GM23338 (cell line): Measurements from ENCODE around the gene SUSD1. TPM values are rescaled to one million over a fixed set of nuclear protein-coding genes. Genes with fewer than 3 reads are reported as not detected.

Experiments used
- ATAC-seq: fragments of 200-7000 bp; cut with Tn5 transposase; 3 replicates; pipeline ENCODE4 v1.9.1; 2020
- DNase-seq: peaks from one replicate; pipeline ENCODE4 v3.0.0-alpha.2; 2015; ENCODE audit warnings: low spot score
- H2AFZ ChIP-seq: fragments of 200-600 bp; sonication (generic); 2 replicates; pipeline ENCODE4 v1.8.0; 2016; ENCODE audit warnings: antibody characterized with exemption, mild to moderate bottlenecking, moderate library complexity
- H3F3A ChIP-seq: fragments of 200-600 bp; sonication (generic); replicated peaks from 2 replicates; pipeline ENCODE4 v1.8.0; 2017; ENCODE audit warnings: antibody characterized with exemption, mixed run types, low read depth
- H3K27ac ChIP-seq: fragments of 200-600 bp; sonication (generic); 2 replicates; pipeline ENCODE4 v1.6.1; 2016; ENCODE audit warnings: low read depth
- H3K27me3 ChIP-seq: fragments of 200-600 bp; sonication (generic); 2 replicates; pipeline ENCODE4 v1.8.0; 2016; ENCODE audit warnings: mild to moderate bottlenecking, mixed run types, moderate library complexity; ENCODE audit not compliant: insufficient read depth
- H3K36me3 ChIP-seq: fragments of 200-600 bp; sonication (generic); 2 replicates; pipeline ENCODE4 v1.8.0; 2016; ENCODE audit warnings: mild to moderate bottlenecking; ENCODE audit not compliant: insufficient read depth
- H3K4me1 ChIP-seq: fragments of 200-600 bp; sonication (generic); 2 replicates; pipeline ENCODE4 v1.8.0; 2016; ENCODE audit warnings: mild to moderate bottlenecking, moderate library complexity; ENCODE audit not compliant: insufficient read depth
- H3K4me2 ChIP-seq: fragments of 200-600 bp; sonication (generic); 2 replicates; pipeline ENCODE4 v1.7.1; 2017; ENCODE audit warnings: mixed run types
- H3K4me3 ChIP-seq: fragments of 200-600 bp; sonication (generic); 2 replicates; pipeline ENCODE4 v1.6.1; 2016; ENCODE audit warnings: mixed run types
- H3K79me2 ChIP-seq: fragments of 200-600 bp; sonication (generic); replicated peaks from 2 replicates; pipeline ENCODE4 v1.8.0; 2017; ENCODE audit warnings: mild to moderate bottlenecking; ENCODE audit not compliant: insufficient read depth
- H3K9me2 ChIP-seq: fragments of 200-600 bp; sonication (generic); 2 replicates; pipeline ENCODE4 v1.8.0; 2017; ENCODE audit not compliant: insufficient read depth
- H4K20me1 ChIP-seq: fragments of 200-600 bp; sonication (generic); replicated peaks from 2 replicates; pipeline ENCODE4 v1.8.0; 2017; ENCODE audit warnings: mild to moderate bottlenecking; ENCODE audit not compliant: insufficient read depth
- H3K27ac Mint-ChIP-seq: 2 replicates; pipeline ENCODE4 v1.8.0; 2020; ENCODE audit warnings: inconsistent platforms, mild to moderate bottlenecking, moderate library complexity, mixed read lengths
- H3K27me3 Mint-ChIP-seq: 3 replicates; pipeline ENCODE4 v1.8.0; 2022; ENCODE audit warnings: low read depth, mild to moderate bottlenecking, moderate library complexity, mixed read lengths, inconsistent platforms; ENCODE audit not compliant: insufficient read depth, poor library complexity
- H3K36me3 Mint-ChIP-seq: 3 replicates; pipeline ENCODE4 v1.8.0; 2021; ENCODE audit warnings: low read depth, mild to moderate bottlenecking, inconsistent platforms, moderate library complexity, mixed read lengths
- H3K4me1 Mint-ChIP-seq: 3 replicates; pipeline ENCODE4 v1.8.0; 2020; ENCODE audit warnings: mild to moderate bottlenecking, inconsistent platforms, mixed read lengths
- H3K4me3 Mint-ChIP-seq: 3 replicates; pipeline ENCODE4 v1.8.0; 2021; ENCODE audit warnings: moderate library complexity, mild to moderate bottlenecking, inconsistent platforms, mixed read lengths
- H3K9me3 Mint-ChIP-seq: 3 replicates; pipeline ENCODE4 v1.8.0; 2020; ENCODE audit warnings: moderate library complexity, mild to moderate bottlenecking, inconsistent platforms, mixed read lengths
- CTCF ChIP-seq, 2 experiments: fragments of 200-600 bp in 1 of 2; sonication (generic) in 1 of 2; conservative IDR thresholded peaks; 2 replicates each; pipeline versions ENCODE4 v1.5.1 to v1.6.1; 2016 to 2017; ENCODE audit warnings: antibody characterized with exemption in 2 of 2, low read depth in 2 of 2, mild to moderate bottlenecking in 2 of 2, moderate library complexity in 1 of 2
- NANOG ChIP-seq: IDR thresholded peaks from 2 replicates; pipeline ENCODE4 v1.6.1; 2016; ENCODE audit warnings: antibody characterized with exemption, borderline replicate concordance
- STAT1 ChIP-seq: IDR thresholded peaks from one replicate; pipeline ENCODE4 v1.6.1; 2016; ENCODE audit warnings: antibody characterized with exemption; ENCODE audit not compliant: unreplicated experiment
- ZNF114 ChIP-seq: fragments of 250-450 bp; sonication (Bioruptor Pico); IDR thresholded peaks from 2 replicates; pipeline ENCODE4 v1.5.0; 2020; ENCODE audit warnings: mild to moderate bottlenecking, moderate library complexity
- ZNF331 ChIP-seq: fragments of 250-450 bp; sonication (Bioruptor Pico); IDR thresholded peaks from 2 replicates; pipeline ENCODE4 v1.5.0; 2020; ENCODE audit warnings: low read depth, mild to moderate bottlenecking, moderate library complexity
- ZNF462 ChIP-seq: fragments of 250-450 bp; sonication (Bioruptor Pico); IDR thresholded peaks from 2 replicates; pipeline ENCODE4 v1.5.0; 2020; ENCODE audit warnings: mild to moderate bottlenecking, moderate library complexity
- polyA plus RNA-seq: library from polyadenylated mRNA; unstranded; fragments of >200 nt; fragmentation: Nextera tagmentation; extraction: Ambion mirVana; gene quantifications from 2 replicates; pipeline ENCODE4 v1.2.1, GENCODE V29; 2016
- total RNA-seq: library from RNA; depleted of rRNA; stranded (reverse); fragments of >200 nt; shearing (Covaris generic); gene quantifications from 2 replicates; pipeline ENCODE4 v1.2.3, GENCODE V29; 2014
- TF ChIP-seq, protein P1 (sequence below): IDR thresholded peaks from one replicate; pipeline ENCODE4 v1.6.1; 2018; ENCODE audit warnings: antibody characterized with exemption; ENCODE audit not compliant: unreplicated experiment

SUSD1 gene
- total and polyA plus RNA-seq, 2 experiments from 2014 or later, result 1.2 to 6.4 TPM

- H3K4me3 Mint-ChIP-seq, result no peak overlapping the region
- no peak for TF ChIP-seq ZNF331 (CRISPR knock-in tag)
- peak; percentile 64 to 92 for TF ChIP-seq CTCF (conservative IDR thresholded peaks at IDR 0.05; ENCODE audit: low read depth in 2 of 2)
- Histone ChIP-seq H4K20me1 (no peaks in the 10 kb centered on the region), H3K4me2 (no peak overlapping the region), H3K27me3 (no peaks in the 10 kb centered on the region), H2AFZ (no peak overlapping the region), H3K9me2 (no peaks in the 10 kb centered on the region), H3K27ac (no peak overlapping the region), H3K4me3 (no peak overlapping the region), H3K79me2 (no peaks in the 10 kb centered on the region), H3K4me1 (no peaks in the 10 kb centered on the region), H3F3A (no peaks in the 10 kb centered on the region), H3K36me3 (no peaks in the 10 kb centered on the region)
- no peaks in the 10 kb centered on the region for H3K36me3 Mint-ChIP-seq
- no peak overlapping the region for H3K27ac Mint-ChIP-seq
- no peaks in the 10 kb centered on the region for H3K9me3 Mint-ChIP-seq
- peak; percentile 99 for ATAC-seq
- peak; percentile 78 for DNase-seq
- peaks cover 5% of the 10 kb centered on the region; the same call in 2 of the 3 replicates for H3K4me1 Mint-ChIP-seq
- peaks cover 9% of the 10 kb centered on the region for H3K27me3 Mint-ChIP-seq
These were observed 62.0 kb downstream of the SUSD1 start for GRCh38 chr9:112112941-112113681.

DNA sequence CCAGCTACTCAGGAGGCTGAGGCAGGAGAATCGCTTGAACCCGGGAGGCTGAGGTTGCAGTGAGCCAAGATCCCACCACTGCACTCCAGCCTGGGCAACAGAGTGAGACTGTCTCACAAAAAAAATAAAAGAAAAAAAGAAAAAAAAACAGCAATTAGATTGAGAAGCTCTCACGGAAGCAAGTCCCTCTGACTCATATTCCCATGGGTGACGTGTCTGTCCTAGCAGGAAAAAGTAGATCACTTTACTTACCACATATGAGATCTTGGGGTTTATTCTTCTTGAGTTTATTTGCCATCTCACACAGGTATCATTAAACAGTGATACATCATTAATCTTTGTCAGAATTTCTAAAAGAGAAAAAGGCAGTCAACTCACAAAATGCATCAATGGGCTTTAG lies 62.6 kb downstream of the SUSD1 start:
- Histone ChIP-seq H3K4me3 (no peak overlapping the region), H3K4me2 (no peak overlapping the region), H3K27me3 (no peaks in the 10 kb centered on the region), H3K27ac (no peak overlapping the region), H3K9me2 (no peaks in the 10 kb centered on the region), H3K79me2 (no peaks in the 10 kb centered on the region), H2AFZ (no peak overlapping the region), H3K4me1 (no peaks in the 10 kb centered on the region), H3F3A (no peaks in the 10 kb centered on the region), H4K20me1 (no peaks in the 10 kb centered on the region), H3K36me3 (no peaks in the 10 kb centered on the region)
- no peak for ATAC-seq
- H3K27ac Mint-ChIP-seq, result no peak overlapping the region
- no peak overlapping the region for H3K4me3 Mint-ChIP-seq
- no peak for DNase-seq
- H3K9me3 Mint-ChIP-seq, result no peaks in the 10 kb centered on the region
- peaks cover 9% of the 10 kb centered on the region for H3K27me3 Mint-ChIP-seq
- peaks cover 5% of the 10 kb centered on the region; the same call in 2 of the 3 replicates for H3K4me1 Mint-ChIP-seq
- no peaks in the 10 kb centered on the region for H3K36me3 Mint-ChIP-seq
- TF ChIP-seq, protein P1, sequence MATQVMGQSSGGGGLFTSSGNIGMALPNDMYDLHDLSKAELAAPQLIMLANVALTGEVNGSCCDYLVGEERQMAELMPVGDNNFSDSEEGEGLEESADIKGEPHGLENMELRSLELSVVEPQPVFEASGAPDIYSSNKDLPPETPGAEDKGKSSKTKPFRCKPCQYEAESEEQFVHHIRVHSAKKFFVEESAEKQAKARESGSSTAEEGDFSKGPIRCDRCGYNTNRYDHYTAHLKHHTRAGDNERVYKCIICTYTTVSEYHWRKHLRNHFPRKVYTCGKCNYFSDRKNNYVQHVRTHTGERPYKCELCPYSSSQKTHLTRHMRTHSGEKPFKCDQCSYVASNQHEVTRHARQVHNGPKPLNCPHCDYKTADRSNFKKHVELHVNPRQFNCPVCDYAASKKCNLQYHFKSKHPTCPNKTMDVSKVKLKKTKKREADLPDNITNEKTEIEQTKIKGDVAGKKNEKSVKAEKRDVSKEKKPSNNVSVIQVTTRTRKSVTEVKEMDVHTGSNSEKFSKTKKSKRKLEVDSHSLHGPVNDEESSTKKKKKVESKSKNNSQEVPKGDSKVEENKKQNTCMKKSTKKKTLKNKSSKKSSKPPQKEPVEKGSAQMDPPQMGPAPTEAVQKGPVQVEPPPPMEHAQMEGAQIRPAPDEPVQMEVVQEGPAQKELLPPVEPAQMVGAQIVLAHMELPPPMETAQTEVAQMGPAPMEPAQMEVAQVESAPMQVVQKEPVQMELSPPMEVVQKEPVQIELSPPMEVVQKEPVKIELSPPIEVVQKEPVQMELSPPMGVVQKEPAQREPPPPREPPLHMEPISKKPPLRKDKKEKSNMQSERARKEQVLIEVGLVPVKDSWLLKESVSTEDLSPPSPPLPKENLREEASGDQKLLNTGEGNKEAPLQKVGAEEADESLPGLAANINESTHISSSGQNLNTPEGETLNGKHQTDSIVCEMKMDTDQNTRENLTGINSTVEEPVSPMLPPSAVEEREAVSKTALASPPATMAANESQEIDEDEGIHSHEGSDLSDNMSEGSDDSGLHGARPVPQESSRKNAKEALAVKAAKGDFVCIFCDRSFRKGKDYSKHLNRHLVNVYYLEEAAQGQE, result no peak
- TF ChIP-seq ZNF114, result no peak
- no peak for TF ChIP-seq STAT1
- TF ChIP-seq ZNF462 (CRISPR knock-in tag), result no peak
- TF ChIP-seq NANOG, result no peak
